Stimulated activated CD4-positive, alpha-beta T cell treated with anti-CD3 and anti-CD28 coated beads, TNF-alpha, amount 100 ng/mL, for 24 hours (primary cell): ENCODE results near the gene SH3BP5L.

Source experiments
- DNase-seq, 3 experiments: peaks; one replicate each; pipeline ENCODE4 v3.0.0-alpha.2; 2020; ENCODE audit warnings: low read depth in 3 of 3

SH3BP5L gene

DNA sequence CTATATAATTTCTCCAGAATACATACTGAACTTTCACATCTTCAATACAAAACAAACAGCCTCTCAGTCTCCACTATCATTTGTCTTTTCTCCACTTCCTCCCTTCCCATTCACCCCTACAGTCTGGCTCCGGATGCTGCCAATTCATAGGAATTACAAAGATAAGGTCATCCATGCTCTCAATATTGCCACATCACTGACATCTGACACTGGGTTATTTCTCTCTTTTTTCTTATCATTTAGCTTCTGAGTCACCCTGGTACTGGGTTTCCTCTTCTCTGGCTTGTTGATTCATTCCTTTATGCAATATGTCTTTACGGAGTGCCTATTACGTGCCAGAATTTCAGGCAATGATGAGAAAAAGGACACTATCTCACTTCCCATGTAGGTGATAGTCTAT lies 3.1 kb upstream of the SH3BP5L start:
- DNase-seq: no peak

- no peak for DNase-seq
Measured at GRCh38 chr1:248825573-248825908, 174 bp downstream of the SH3BP5L start.

- DNase-seq: no peak
Measured at GRCh38 chr1:248825136-248825535, 579 bp downstream of the SH3BP5L start.

- DNase-seq: no peak
Measured at GRCh38 chr1:248824701-248825100, 1.0 kb downstream of the SH3BP5L start.

- DNase-seq: no peak
Measured at GRCh38 chr1:248824301-248824700, 1.4 kb downstream of the SH3BP5L start.

- no peak for DNase-seq
Measured at GRCh38 chr1:248823517-248824001, 2.2 kb downstream of the SH3BP5L start.

- no peak for DNase-seq
Measured at GRCh38 chr1:248822148-248823032, 3.3 kb downstream of the SH3BP5L start.

GRCh38 chr1:248821641-248822040 lies 4.1 kb downstream of the SH3BP5L start:
- no peak for DNase-seq

- DNase-seq: no peak
Measured at GRCh38 chr1:248821101-248821500, 4.6 kb downstream of the SH3BP5L start.

- no peak for DNase-seq
Measured at GRCh38 chr1:248820041-248820585, 5.6 kb downstream of the SH3BP5L start.

GRCh38 chr1:248818505-248819374 lies 7.0 kb downstream of the SH3BP5L start:
- DNase-seq: no peak

DNA sequence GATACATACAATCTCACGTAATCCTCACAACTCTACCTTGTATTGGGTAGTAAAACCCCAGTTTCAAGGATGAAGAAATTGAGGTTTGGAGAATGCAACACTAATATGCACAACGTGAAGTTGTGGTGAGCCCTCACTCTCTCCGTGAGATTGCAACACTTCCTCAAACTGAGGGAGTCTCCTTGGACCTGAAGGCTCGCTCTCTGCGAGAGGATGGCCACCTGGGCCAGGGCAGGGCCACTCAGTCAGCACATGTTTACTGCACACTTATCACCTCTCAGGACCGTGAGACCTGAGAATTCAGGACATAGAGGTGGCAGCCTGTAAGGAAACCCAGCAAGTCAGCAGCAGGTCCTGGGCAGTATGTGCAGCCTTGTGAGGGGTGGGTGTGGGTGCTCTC lies 8.7 kb downstream of the SH3BP5L start:
- DNase-seq: no peak

DNA sequence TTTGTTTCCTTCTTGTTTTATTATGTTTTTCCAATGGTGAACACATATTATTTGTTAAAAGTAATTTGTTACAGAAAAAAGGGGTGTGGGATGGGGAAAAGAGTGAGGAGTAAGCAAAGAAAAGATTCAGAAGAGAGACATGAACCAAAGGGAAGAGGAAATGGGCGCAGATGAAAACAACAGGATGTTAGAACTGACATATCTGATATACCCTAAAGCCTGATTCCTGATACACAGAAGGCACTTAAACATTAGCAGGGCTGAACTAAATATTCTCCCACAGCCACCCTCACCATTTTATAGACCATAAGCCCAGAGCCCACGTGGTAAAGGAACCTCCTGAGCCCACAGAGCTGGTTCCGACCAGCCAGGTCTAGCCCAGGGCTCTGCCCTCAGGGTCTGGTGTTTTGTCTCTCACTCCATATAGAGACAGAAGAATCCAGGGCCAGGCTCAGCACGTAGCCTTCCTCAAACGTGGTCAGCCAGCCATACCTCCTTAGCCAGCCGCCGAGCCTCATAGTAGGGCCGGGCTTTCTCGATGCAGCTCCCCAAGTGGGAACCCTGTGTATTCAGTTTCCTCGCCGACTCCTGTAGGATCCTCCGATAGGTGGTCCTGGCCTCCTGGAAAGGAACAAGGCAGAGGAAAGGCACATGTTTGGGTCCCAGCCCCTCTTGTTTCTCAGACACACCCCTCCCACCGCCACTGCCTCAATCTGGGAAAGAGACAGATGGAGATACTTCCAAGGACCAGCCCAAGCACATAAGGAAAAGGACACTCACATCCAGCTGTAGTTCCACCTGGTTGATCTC lies 9.5 kb downstream of the SH3BP5L start:
- DNase-seq: no peak

GRCh38 chr1:248815407-248816034 lies 10.2 kb downstream of the SH3BP5L start:
- no peak for DNase-seq

- no peak for DNase-seq
Measured at GRCh38 chr1:248814351-248814750, 11.4 kb downstream of the SH3BP5L start.

DNA sequence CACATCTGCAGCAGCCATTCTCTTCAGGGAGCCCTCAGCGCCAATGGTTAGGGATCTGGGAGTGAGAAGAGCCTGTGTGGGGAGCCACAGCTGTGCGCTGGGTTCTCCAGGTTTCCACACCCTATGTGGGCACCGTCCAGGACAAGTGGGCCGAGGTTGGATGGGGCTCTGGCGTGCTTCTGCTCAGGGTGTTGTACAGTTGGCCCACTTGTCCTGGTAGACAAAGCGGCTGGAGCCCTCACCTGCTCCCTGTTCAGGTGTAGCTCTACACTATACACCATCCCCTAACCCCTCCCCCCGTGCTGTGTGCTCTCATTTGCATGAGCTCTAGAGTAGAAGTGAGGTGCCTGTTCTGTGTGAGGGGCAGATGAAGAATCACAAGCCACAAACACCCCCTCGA lies 12.2 kb downstream of the SH3BP5L start:
- no peak for DNase-seq

- DNase-seq: no peak
Measured at GRCh38 chr1:248812736-248813425, 12.8 kb downstream of the SH3BP5L start.

DNA sequence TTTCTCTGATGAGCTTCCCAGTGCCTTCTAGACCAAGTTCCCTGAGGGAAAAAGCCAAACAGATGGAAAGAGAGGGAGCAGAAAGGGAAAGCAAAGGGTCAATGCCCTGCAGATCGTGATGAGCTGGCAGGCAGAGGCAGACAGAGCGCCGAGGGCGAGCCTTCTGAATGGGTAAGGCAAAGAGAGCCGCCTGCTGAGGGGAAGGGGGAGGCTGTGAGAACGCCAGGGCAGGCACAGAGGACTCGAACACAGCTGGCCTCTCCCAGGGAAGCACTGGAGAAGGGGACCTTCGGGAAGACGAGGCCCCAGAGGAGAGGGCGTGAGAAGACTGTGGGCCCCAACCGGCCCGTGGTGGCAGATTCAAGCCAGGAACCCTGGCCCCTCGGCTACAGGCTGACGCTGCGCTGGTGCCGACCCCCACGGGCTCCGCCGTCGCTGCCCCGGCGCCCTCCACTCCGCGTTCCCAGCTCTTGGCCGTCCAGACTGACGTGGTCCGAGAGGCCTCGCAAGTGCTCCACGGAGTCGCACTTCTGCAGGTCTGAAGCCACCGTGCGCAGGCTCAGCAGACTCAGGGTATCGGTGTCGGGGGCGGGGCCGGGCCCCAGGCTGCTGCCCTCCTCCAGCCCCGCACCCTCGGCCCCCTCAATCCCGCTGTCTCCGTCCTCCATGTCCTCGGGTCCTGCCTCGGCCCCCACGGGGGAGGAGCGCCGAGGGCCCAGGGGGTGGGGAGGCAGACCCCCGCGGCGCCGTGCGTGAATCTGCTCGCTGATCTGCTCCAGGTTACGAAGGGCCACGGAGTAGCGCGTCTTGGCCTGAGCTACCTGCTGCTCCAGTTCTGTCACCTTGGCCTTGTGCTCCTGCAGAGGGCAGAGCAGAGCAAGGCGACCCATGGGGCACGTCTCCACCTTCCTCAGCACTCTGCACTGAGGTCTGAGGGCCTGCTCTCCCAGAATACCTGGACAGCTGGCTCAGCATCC lies 13.9 kb downstream of the SH3BP5L start:
- no peak for DNase-seq
